HG03108 (cell line): Measurements from ENCODE around the gene FOSL2.
A peak's percentile ranks its signal among the peaks of the same experiment; 100 is the strongest.

Experiments used
- ATAC-seq: cut with Tn5 transposase; IDR thresholded peaks from one replicate; pipeline ENCODE4 v1.9.1; 2021; ENCODE audit warnings: moderate library complexity; ENCODE audit not compliant: unreplicated experiment

The FOSL2 gene

DNA sequence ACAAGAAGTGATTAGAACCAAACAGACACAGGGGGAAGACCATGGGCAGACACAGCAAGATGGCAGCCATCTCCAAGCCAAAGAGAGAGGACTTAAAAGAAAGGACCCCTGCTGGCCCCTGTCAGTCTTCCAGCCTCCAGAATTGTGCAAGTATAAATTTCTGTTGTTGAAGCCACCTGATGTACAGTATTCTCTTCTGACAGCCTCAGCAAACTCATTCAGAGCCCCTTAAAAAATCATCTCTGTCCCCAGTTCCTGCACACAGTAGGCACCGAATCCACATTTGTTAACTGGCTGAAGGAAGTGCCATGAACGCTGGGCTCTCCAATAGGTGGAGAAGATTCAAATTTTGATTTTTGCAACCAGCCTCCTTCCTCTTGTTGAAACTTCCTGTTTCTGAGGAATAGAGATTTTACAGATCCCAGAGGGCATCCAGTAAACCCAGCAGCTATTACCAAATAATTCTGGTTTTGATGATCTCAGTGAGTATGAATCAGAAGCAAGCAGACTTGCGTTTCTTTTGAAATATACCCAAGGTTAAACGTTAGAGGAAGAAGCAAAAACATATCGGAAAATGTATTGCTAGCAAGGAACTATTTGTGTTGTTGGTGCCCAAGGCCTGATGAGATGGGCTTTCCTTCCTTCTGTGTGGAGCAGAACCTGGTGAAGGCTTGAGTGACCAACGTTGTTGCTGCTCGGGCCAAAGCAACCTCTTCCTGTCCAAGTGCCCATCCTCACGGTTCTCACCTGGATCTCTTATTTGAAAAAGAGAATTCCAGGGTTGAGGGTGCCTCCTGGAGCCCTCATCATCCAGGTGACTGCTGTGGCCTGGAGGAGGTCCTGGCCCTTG lies 55.5 kb downstream of the FOSL2 start:
- no peak for ATAC-seq

GRCh38 chr2:28448793-28449100 lies 56.1 kb downstream of the FOSL2 start:
- ATAC-seq: no peak

- ATAC-seq: no peak
These were observed 56.4 kb downstream of the FOSL2 start for GRCh38 chr2:28449126-28449487.

GRCh38 chr2:28449488-28450395 lies 57.1 kb downstream of the FOSL2 start:
- ATAC-seq: no peak

DNA sequence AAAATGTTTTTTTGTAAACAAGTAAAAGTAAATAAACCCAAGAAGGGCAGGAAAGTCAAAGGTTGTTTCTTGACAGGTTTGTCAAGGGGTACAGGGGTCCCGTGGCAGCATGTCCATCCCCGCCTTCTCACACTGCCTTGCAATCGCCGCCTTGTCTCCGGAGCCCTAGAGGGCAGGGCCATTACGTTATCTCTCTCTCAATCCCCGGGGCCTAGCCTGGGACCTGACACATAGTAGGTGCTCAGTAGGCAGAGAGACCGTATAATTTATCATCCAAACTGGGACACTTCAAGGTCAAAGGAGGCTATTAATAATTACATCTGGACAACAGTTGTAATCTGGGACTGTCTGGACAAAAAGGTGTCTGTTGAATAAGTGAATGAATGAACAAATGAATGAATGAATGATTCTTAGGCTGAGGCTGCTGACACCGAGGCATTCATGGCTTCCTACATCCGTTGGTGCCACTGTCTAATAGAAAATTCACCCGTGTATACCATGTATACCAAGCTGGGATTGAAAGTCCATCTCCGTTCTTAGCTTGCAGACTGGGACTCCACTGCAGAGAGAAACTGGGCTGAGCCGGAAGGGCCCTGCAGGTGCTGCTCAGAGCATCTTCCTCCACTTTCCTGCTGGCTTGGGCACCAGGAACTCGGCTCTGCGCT lies 58.4 kb downstream of the FOSL2 start:
- ATAC-seq: no peak

DNA sequence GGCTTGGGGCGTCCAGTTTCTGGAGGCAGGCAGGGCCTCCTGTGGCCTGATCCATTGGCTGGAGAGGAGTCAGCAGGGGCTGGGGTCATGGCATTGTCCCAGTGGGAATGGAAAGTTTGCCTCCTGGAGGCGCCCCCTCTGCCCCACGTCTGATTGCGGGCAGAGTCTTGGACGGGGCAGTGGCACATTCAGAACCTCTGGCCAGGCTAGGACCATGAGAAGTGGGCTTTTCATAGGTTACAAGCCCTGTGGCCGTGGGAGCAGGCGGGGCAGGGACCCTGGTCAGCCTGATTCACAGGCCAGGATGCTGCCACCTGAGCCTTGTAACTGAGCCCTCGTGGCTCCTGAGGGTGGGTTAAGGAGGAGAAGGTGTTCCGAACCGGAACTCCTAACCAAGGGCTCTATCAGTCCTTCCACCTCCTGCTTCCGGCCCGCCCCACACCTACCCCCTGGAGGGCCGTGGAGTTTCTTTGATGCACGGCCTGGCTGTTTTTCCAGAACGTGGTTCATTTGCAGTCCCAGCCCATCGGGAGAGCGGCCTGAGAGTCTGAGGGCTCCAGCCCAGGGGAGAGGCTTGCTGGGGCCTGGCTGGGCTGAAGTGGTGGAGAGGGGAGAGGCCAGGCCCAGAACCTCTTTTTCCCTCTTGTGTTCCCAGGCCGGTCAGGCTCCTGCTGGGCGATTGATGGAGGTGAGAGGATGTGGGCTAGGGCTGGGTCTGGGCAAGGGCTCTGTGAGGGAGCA lies 59.3 kb downstream of the FOSL2 start:
- no peak for ATAC-seq

GRCh38 chr2:28452534-28453081 lies 60.0 kb downstream of the FOSL2 start:
- ATAC-seq: peak; percentile 56

DNA sequence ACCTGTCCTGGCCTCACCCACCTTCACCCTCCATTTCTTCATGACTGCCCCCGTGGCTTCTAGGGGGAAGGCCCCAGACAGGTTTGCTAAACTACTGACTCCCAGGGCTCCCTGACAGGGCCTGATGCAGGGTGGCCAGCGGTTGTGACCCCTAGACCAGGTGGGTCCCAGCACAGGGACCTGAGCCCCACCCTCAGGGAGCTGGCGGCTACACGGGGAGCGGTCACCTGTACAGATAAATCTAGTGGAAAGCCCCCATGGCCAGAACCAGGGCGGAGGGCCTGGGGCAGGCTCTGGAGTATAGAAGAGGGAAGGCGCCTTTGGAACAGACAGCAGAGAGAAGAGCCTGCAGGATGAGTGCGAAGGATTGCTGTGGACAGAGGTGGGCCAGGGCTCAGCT lies 60.7 kb downstream of the FOSL2 start:
- ATAC-seq: no peak

GRCh38 chr2:28454016-28454930 lies 61.6 kb downstream of the FOSL2 start:
- ATAC-seq: no peak

GRCh38 chr2:28457237-28457636 lies 64.6 kb downstream of the FOSL2 start:
- no peak for ATAC-seq

DNA sequence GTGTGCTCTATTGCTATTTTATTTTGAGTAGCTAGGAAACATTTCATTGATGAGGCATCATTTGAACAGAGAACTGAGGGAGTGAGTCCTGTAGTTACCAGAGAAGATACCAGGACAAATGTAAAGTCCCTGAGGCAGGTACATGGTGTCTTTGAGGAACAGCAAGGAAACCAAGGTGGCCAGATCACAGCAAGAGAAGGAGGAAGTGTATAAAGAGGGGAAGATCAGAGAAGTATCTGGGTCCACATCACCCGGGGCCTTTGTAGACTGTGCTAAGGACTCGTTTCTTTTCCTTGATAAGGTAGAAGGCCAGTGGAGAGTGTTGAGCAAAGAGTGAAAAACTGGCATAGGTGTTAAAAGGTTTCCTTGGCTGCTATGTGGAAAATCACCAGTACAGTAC lies 68.4 kb downstream of the FOSL2 start:
- ATAC-seq: no peak

GRCh38 chr2:28462122-28462521 lies 69.5 kb downstream of the FOSL2 start:
- no peak for ATAC-seq

DNA sequence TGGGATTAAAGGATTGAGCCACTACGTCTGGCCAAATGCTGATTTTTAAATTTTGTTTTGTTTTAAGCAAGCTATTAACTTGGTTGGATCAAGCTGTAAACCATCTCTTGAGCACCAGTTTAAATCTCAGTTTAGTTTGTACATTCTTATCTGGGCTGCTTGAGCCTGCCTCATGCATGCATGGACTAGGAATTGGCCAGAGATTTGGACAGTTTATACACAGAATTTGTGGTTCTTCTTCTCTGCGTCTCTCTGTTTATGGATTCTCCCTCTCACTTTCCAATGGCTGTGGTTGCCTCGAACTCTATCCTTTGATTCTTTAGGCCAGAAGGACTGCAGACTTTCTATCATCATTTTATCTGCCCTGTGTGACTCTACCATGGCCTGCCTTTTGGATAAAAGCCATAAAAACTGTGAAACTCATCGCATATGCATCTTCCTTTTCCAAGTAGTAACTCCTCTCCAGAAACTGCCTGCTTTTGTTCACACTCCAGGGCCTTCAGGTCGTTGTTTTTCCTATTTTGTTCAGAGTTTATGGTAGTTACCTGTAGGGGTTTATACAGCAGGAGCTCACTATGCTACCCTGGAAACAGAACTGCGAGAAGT lies 70.7 kb downstream of the FOSL2 start:
- ATAC-seq: no peak

DNA sequence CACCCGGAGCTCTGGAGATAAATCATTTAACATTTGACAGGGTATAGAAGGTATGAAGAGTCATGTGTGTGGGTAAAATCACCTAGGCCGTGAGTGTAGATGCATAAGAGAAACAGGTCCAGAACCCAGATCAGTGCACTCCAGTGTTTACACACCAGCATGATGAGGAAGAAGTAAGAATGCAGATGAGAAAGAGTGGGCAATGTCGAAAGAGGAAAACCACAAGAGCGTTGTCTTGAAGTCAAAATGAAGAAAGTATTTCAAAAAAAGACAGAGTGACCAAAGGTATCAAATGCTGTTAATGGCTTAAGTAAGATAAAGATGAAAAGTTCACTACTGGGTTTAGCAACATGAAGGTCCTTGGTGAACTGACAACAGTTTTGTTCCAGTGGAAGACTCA lies 71.2 kb downstream of the FOSL2 start:
- ATAC-seq: no peak

GRCh38 chr2:28465148-28465885 lies 72.7 kb downstream of the FOSL2 start:
- ATAC-seq: no peak
